ENCODE data around the gene OR13J1. TPM values are rescaled to one million over a fixed set of nuclear protein-coding genes. Genes with fewer than 3 reads are reported as not detected.

OR13J1 gene
- total RNA-seq, 1 donor from 2014 or later, result not detected

GRCh38 chr9:35861161-35861897 is 8.9 kb downstream of the OR13J1 start:
- Mint-ChIP-seq H3K27me3 (ENCODE audit: unreplicated experiment) (peaks cover 14% of the 10 kb centered on the region), H3K4me1 (ENCODE audit: unreplicated experiment) (peaks cover 35% of the 10 kb centered on the region), H3K27ac (ENCODE audit: unreplicated experiment) (no peak overlapping the region), H3K4me3 (ENCODE audit: unreplicated experiment) (no peak overlapping the region), H3K9me3 (ENCODE audit: unreplicated experiment) (no peaks in the 10 kb centered on the region), H3K36me3 (ENCODE audit: low read depth, unreplicated experiment) (peaks cover 4% of the 10 kb centered on the region)
- no peak for DNase-seq (ENCODE audit: low spot score)
- TF ChIP-seq CTCF (IDR thresholded peaks at IDR 0.05; ENCODE audit: unreplicated experiment), result no peak

- Mint-ChIP-seq H3K27me3 (ENCODE audit: unreplicated experiment) (peaks cover 14% of the 10 kb centered on the region), H3K9me3 (ENCODE audit: unreplicated experiment) (no peaks in the 10 kb centered on the region), H3K36me3 (ENCODE audit: low read depth, unreplicated experiment) (peaks cover 4% of the 10 kb centered on the region), H3K27ac (ENCODE audit: unreplicated experiment) (no peak overlapping the region), H3K4me1 (ENCODE audit: unreplicated experiment) (peaks cover 26% of the 10 kb centered on the region), H3K4me3 (ENCODE audit: unreplicated experiment) (no peak overlapping the region)
- TF ChIP-seq CTCF (IDR thresholded peaks at IDR 0.05; ENCODE audit: unreplicated experiment), result no peak
- DNase-seq (ENCODE audit: low spot score), result no peak
These were observed 10.2 kb downstream of the OR13J1 start for GRCh38 chr9:35859990-35860339.

GRCh38 chr9:35859310-35859989 is 10.8 kb downstream of the OR13J1 start:
- Mint-ChIP-seq H3K27me3 (ENCODE audit: unreplicated experiment) (peaks cover 17% of the 10 kb centered on the region), H3K4me3 (ENCODE audit: unreplicated experiment) (no peak overlapping the region), H3K9me3 (ENCODE audit: unreplicated experiment) (no peaks in the 10 kb centered on the region), H3K36me3 (ENCODE audit: low read depth, unreplicated experiment) (peaks cover 4% of the 10 kb centered on the region), H3K4me1 (ENCODE audit: unreplicated experiment) (peaks cover 21% of the 10 kb centered on the region), H3K27ac (ENCODE audit: unreplicated experiment) (no peak overlapping the region)
- no peak for TF ChIP-seq CTCF (IDR thresholded peaks at IDR 0.05; ENCODE audit: unreplicated experiment)
- DNase-seq (ENCODE audit: low spot score), result no peak

GRCh38 chr9:35858458-35858857 is 11.7 kb downstream of the OR13J1 start:
- TF ChIP-seq CTCF (IDR thresholded peaks at IDR 0.05; ENCODE audit: unreplicated experiment), result no peak
- Mint-ChIP-seq H3K27ac (ENCODE audit: unreplicated experiment) (no peak overlapping the region), H3K9me3 (ENCODE audit: unreplicated experiment) (no peaks in the 10 kb centered on the region), H3K4me1 (ENCODE audit: unreplicated experiment) (peaks cover 14% of the 10 kb centered on the region), H3K27me3 (ENCODE audit: unreplicated experiment) (peaks cover 18% of the 10 kb centered on the region), H3K4me3 (ENCODE audit: unreplicated experiment) (no peak overlapping the region), H3K36me3 (ENCODE audit: low read depth, unreplicated experiment) (peaks cover 4% of the 10 kb centered on the region)
- no peak for DNase-seq (ENCODE audit: low spot score)

GRCh38 chr9:35856882-35857281 is 13.3 kb downstream of the OR13J1 start:
- H3K27ac Mint-ChIP-seq (ENCODE audit: unreplicated experiment), result no peak overlapping the region
- H3K27me3 Mint-ChIP-seq (ENCODE audit: unreplicated experiment), result peaks cover 19% of the 10 kb centered on the region
- H3K4me1 Mint-ChIP-seq (ENCODE audit: unreplicated experiment), result peaks cover 14% of the 10 kb centered on the region
- peaks cover 4% of the 10 kb centered on the region for H3K36me3 Mint-ChIP-seq (ENCODE audit: low read depth, unreplicated experiment)
- DNase-seq (ENCODE audit: low spot score), result no peak
- TF ChIP-seq CTCF (IDR thresholded peaks at IDR 0.05; ENCODE audit: unreplicated experiment), result no peak
- H3K9me3 Mint-ChIP-seq (ENCODE audit: unreplicated experiment), result no peaks in the 10 kb centered on the region
- H3K4me3 Mint-ChIP-seq (ENCODE audit: unreplicated experiment), result no peak overlapping the region
